Breast epithelium (tissue), 3 donors: ENCODE data around the gene IGF2BP2.
A peak's percentile ranks its signal among the peaks of the same experiment; 100 is the strongest.

ENCODE experiments used
- POLR2A ChIP-seq: fragments of 450-650 bp; IDR thresholded peaks from one replicate; pipeline ENCODE4 v1.6.1; 2016; ENCODE audit warnings: antibody characterized with exemption, mild to moderate bottlenecking, moderate library complexity
- POLR2AphosphoS5 ChIP-seq, 3 donors: sonication (generic); formaldehyde crosslinking; IDR thresholded peaks; one replicate each; pipeline ENCODE4 v1.6.1; 2017; ENCODE audit warnings: antibody characterized with exemption in 3 of 3
- TF ChIP-seq, protein P1 (sequence below), 3 donors: fragments of 450-650 bp; IDR thresholded peaks; one replicate each; pipeline ENCODE4 v1.5.1; 2016 to 2017; ENCODE audit warnings: antibody characterized with exemption in 3 of 3, mild to moderate bottlenecking in 3 of 3, moderate library complexity in 3 of 3

DNA sequence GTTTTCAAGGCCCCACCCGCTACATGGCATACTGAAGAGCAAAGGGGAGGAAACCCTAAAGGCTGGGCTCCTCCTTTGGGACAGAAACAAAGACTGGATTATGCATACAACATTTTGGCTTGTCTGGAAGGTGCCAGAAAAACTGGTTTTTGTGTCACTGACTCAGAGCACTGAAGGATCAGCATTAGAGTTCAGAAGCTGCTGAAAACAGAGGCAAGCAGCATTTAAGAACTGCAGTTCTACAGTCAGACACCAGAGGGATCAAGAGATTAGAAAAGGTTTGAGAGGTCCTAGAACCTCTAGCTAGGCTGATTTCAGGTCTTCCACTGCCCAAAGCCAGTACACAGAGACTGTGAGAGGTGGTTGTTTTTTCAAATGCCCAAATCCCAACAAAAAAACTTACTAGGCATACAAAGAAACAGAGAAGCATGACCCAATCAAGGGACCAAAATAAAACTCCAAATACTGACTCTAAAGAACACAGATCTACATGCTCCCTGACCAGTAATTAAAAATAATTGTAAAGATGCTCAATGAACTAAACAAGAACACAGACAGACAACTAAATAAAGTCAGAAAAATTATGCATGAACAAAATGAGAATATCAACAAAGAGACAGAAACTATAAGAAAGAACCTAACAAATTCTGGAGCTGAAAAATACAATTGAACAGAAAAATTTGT is 147.6 kb downstream of the IGF2BP2 start:
- TF ChIP-seq, protein P1, sequence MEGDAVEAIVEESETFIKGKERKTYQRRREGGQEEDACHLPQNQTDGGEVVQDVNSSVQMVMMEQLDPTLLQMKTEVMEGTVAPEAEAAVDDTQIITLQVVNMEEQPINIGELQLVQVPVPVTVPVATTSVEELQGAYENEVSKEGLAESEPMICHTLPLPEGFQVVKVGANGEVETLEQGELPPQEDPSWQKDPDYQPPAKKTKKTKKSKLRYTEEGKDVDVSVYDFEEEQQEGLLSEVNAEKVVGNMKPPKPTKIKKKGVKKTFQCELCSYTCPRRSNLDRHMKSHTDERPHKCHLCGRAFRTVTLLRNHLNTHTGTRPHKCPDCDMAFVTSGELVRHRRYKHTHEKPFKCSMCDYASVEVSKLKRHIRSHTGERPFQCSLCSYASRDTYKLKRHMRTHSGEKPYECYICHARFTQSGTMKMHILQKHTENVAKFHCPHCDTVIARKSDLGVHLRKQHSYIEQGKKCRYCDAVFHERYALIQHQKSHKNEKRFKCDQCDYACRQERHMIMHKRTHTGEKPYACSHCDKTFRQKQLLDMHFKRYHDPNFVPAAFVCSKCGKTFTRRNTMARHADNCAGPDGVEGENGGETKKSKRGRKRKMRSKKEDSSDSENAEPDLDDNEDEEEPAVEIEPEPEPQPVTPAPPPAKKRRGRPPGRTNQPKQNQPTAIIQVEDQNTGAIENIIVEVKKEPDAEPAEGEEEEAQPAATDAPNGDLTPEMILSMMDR (IDR thresholded peaks at IDR 0.05) = peak in 2 of 3 donors; percentile 52 to 62
- TF ChIP-seq POLR2AphosphoS5 (IDR thresholded peaks at IDR 0.05) (no peak), POLR2A (no peak)
